ENCODE measurements around the gene SF3B4.

The SF3B4 gene

DNA sequence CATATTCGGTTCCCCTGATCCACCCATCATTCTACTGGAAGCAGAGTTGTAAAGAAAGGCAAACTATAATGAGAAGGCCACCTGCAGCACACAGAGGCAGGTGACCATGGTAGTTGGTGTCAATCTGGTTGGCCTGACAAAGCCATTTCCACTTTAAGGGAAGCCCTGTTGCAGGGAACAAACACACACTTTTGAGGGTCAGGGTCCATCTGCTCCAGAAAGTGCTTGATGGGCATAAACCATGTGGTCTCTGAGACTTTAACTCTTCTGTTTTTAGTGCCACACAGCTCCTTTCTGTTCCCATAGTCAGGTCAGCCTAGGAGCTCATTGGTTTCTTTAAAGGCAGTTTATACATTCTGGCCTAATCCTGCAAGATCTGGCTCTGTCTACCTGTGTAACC lies 45.7 kb downstream of the SF3B4 start:
- H3K79me2 ChIP-seq (ENCODE audit: control insufficient read depth, low read length), result no peaks in the 10 kb centered on the region
- no peaks in the 10 kb centered on the region for H3K27me3 ChIP-seq (ENCODE audit: control insufficient read depth, low read length)
- H3F3A ChIP-seq (ENCODE audit: control insufficient read depth, insufficient read depth), result peaks cover 24% of the 10 kb centered on the region
- H3K4me2 ChIP-seq (ENCODE audit: low read length), result no peak overlapping the region
- no peak overlapping the region for H3K4me3 ChIP-seq (ENCODE audit: low read length)
- H4K20me1 ChIP-seq (ENCODE audit: control insufficient read depth, insufficient read depth, low read depth, low read length), result no peaks in the 10 kb centered on the region
- H3K27ac ChIP-seq (ENCODE audit: low read depth, low read length), result no peak overlapping the region
- H3K9me2 ChIP-seq (replicated peaks; ENCODE audit: control insufficient read depth, low read length), result no peaks in the 10 kb centered on the region
- peaks cover 26% of the 10 kb centered on the region for H3K4me1 ChIP-seq (ENCODE audit: control insufficient read depth, low read length)
- no peaks in the 10 kb centered on the region for H3K9me3 ChIP-seq (ENCODE audit: control insufficient read depth, insufficient read depth, low read length)
- H3K36me3 ChIP-seq (ENCODE audit: control insufficient read depth, low read length), result peaks cover 4% of the 10 kb centered on the region
- TF ChIP-seq CTCF (IDR thresholded peaks at IDR 0.05; ENCODE audit: low read depth, low read length, poor library complexity, severe bottlenecking) (no peak), EZH2phosphoT487 (IDR thresholded peaks at IDR 0.05; ENCODE audit: borderline replicate concordance, low read length) (no peak)

DNA sequence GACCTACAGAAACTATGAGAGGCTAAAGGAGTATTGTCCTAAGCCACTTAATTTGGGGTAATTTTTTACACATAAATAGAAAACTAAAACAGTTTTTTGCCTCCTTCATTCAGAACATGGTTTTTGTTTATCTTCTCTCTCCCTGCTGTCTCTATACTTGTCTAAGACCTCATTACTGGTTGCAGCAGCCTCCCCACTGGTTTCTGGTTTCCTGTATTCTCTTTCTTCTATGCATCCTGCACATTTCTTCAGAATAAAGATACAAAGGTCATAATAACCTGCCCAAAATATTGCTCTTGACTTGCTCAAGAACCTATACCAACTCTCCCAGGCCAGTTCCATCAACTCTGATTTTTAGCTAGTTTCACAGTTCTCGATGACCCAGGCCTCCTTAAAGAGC lies 48.0 kb downstream of the SF3B4 start:
- peaks cover 12% of the 10 kb centered on the region for H3K4me1 ChIP-seq (ENCODE audit: control insufficient read depth, low read length)
- no peaks in the 10 kb centered on the region for H3K9me2 ChIP-seq (replicated peaks; ENCODE audit: control insufficient read depth, low read length)
- peaks cover 8% of the 10 kb centered on the region for H3F3A ChIP-seq (ENCODE audit: control insufficient read depth, insufficient read depth)
- H3K36me3 ChIP-seq (ENCODE audit: control insufficient read depth, low read length), result no peaks in the 10 kb centered on the region
- no peaks in the 10 kb centered on the region for H3K27me3 ChIP-seq (ENCODE audit: control insufficient read depth, low read length)
- no peak overlapping the region for H3K4me3 ChIP-seq (ENCODE audit: low read length)
- no peak for TF ChIP-seq EZH2phosphoT487 (IDR thresholded peaks at IDR 0.05; ENCODE audit: borderline replicate concordance, low read length)
- no peaks in the 10 kb centered on the region for H4K20me1 ChIP-seq (ENCODE audit: control insufficient read depth, insufficient read depth, low read depth, low read length)
- H3K27ac ChIP-seq (ENCODE audit: low read depth, low read length), result no peak overlapping the region
- no peaks in the 10 kb centered on the region for H3K79me2 ChIP-seq (ENCODE audit: control insufficient read depth, low read length)
- H3K4me2 ChIP-seq (ENCODE audit: low read length), result no peak overlapping the region
- H3K9me3 ChIP-seq (ENCODE audit: control insufficient read depth, insufficient read depth, low read length), result no peaks in the 10 kb centered on the region

DNA sequence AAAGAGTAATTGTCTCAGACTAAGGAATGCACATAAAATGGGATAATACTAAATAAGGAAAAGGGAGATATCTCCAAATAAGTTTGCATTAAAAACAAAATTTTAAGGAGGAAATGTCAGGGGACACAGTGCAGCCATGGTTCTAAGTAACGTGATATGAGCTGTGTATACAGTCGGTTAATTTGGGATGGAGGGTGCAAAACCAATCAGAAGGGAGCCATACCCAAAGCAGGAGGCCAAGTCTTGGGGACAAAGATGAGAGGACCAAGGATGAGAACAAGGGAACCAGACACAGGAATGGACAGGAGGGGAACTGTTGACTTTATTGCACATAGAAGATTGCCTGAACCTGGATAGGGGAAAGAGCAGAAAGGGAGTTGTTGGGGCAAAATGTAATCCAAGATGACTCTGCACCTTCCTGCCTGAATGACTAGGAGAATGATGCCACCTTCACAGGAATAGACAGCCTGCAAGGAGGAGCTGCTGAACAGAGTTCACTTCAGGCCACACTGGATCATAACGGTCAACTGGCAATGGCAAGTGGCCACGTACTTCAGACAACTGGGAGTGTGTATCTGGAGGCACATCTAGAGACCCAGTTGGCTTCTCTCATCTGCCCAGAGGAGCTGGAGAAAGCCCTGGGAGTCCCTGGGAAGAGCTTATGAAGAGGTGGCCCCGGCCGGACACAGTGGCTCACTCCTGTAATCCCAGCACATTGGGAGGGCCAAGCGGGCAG lies 50.2 kb downstream of the SF3B4 start:
- Histone ChIP-seq H3F3A (ENCODE audit: control insufficient read depth, insufficient read depth) (no peaks in the 10 kb centered on the region), H3K27me3 (ENCODE audit: control insufficient read depth, low read length) (no peaks in the 10 kb centered on the region), H3K4me1 (ENCODE audit: control insufficient read depth, low read length) (no peaks in the 10 kb centered on the region), H3K9me2 (replicated peaks; ENCODE audit: control insufficient read depth, low read length) (no peaks in the 10 kb centered on the region), H4K20me1 (ENCODE audit: control insufficient read depth, insufficient read depth, low read depth, low read length) (no peaks in the 10 kb centered on the region), H3K36me3 (ENCODE audit: control insufficient read depth, low read length) (no peaks in the 10 kb centered on the region), H3K4me3 (ENCODE audit: low read length) (no peak overlapping the region), H3K79me2 (ENCODE audit: control insufficient read depth, low read length) (no peaks in the 10 kb centered on the region), H3K9me3 (ENCODE audit: control insufficient read depth, insufficient read depth, low read length) (no peaks in the 10 kb centered on the region), H3K27ac (ENCODE audit: low read depth, low read length) (no peak overlapping the region), H3K4me2 (ENCODE audit: low read length) (no peak overlapping the region)
- TF ChIP-seq CTCF (IDR thresholded peaks at IDR 0.05; ENCODE audit: low read depth, low read length, poor library complexity, severe bottlenecking) (no peak), EZH2phosphoT487 (IDR thresholded peaks at IDR 0.05; ENCODE audit: borderline replicate concordance, low read length) (no peak)
